ENCODE results near the gene FOXRED2. TPM values are rescaled to one million over a fixed set of nuclear protein-coding genes. Genes with fewer than 3 reads are reported as not detected.
A peak's percentile ranks its signal among the peaks of the same experiment; 100 is the strongest.

The FOXRED2 gene
- total RNA-seq, 1 experiment from 2014 or later: 37.7 TPM

- CTCF ChIA-PET: no interaction called here
- Histone ChIP-seq H3K36me3 (ENCODE audit: control insufficient read depth, insufficient read depth, low read length) (peaks cover 2% of the 10 kb centered on the region), H3K27me3 (ENCODE audit: control insufficient read depth, insufficient read depth, low read length) (no peaks in the 10 kb centered on the region), H3K27ac (ENCODE audit: low read length) (peak within 1 kb of the TSS; percentile 88), H3K9me3 (ENCODE audit: control insufficient read depth, insufficient read depth, low read depth, low read length) (no peaks in the 10 kb centered on the region), H3K4me3 (ENCODE audit: low read depth in 2 of 2, low read length in 2 of 2) (peak within 1 kb of the TSS; percentile 72 to 93), H3K4me1 (ENCODE audit: control insufficient read depth, insufficient read depth, low read length) (peaks cover 7% of the 10 kb centered on the region)
- no peak for DNase-seq (ENCODE audit: low read depth, low spot score)
- ATAC-seq: peak; percentile 94
- no peak for TF ChIP-seq CTCF (IDR thresholded peaks at IDR 0.05)
- peak; percentile 90 for TF ChIP-seq POLR2AphosphoS5 (IDR thresholded peaks at IDR 0.05; ENCODE audit: low read depth, low read length)
- TF ChIP-seq, protein P1, sequence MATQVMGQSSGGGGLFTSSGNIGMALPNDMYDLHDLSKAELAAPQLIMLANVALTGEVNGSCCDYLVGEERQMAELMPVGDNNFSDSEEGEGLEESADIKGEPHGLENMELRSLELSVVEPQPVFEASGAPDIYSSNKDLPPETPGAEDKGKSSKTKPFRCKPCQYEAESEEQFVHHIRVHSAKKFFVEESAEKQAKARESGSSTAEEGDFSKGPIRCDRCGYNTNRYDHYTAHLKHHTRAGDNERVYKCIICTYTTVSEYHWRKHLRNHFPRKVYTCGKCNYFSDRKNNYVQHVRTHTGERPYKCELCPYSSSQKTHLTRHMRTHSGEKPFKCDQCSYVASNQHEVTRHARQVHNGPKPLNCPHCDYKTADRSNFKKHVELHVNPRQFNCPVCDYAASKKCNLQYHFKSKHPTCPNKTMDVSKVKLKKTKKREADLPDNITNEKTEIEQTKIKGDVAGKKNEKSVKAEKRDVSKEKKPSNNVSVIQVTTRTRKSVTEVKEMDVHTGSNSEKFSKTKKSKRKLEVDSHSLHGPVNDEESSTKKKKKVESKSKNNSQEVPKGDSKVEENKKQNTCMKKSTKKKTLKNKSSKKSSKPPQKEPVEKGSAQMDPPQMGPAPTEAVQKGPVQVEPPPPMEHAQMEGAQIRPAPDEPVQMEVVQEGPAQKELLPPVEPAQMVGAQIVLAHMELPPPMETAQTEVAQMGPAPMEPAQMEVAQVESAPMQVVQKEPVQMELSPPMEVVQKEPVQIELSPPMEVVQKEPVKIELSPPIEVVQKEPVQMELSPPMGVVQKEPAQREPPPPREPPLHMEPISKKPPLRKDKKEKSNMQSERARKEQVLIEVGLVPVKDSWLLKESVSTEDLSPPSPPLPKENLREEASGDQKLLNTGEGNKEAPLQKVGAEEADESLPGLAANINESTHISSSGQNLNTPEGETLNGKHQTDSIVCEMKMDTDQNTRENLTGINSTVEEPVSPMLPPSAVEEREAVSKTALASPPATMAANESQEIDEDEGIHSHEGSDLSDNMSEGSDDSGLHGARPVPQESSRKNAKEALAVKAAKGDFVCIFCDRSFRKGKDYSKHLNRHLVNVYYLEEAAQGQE (IDR thresholded peaks at IDR 0.05; ENCODE audit: insufficient read depth in 1 of 2, low read depth in 2 of 2, low read length in 1 of 2): no peak
- peak; percentile 76; the same call in 1 of the 2 replicates for TF ChIP-seq SIN3A (IDR thresholded peaks at IDR 0.05; ENCODE audit: borderline replicate concordance, insufficient read depth, low read depth, low read length)
- no peak for TF ChIP-seq TCF7L2 (IDR thresholded peaks at IDR 0.05; ENCODE audit: low read depth, low read length)
- intact Hi-C loops (cut with micrococcal nuclease; ENCODE audit: unreplicated experiment): no loop called here
- no TSS peak for BruUV-seq (replicated peaks)
- POLR2A ChIA-PET: interaction anchor here (0.6 to 0.7 kb wide), 3 partner anchors 25 to 131 kb away, joined by 3 to 14 read pairs (median 4); partner anchors contain the start of gene FOXRED2
- in situ Hi-C loops (cut with HindIII; ENCODE audit: low pct_unique_long_range_greater_than_20kb, low sequenced_read_pairs): no loop called here
These were observed 25.3 kb downstream of the FOXRED2 start, which contains the start of gene TXN2 for GRCh38 chr22:36481393-36482168. Gene TXN2, minus strand, starts transcription at chr22:36481640. Its CDS starts 803 bp downstream, at chr22:36480837.

DNA sequence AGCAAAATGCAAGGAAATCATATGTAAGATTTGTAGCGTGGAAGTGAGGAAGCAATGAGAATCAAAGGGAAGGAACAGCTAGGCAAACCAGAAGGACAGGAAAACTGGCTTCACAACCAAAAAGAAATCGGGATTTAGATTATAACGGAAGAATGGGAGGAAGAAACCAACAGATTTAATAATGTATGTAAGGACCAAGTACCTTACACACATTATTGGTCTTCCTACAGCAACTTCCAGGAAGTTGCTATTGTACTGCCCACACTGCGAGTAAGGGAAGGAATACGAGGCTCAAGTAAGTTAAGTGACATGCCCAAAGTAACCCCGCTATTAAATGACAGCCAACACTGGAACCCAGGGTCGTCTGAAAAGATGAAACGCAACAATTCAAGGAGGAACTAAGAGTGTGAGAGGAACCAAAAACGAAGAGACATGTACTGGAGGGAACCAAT, 25.9 kb downstream of the FOXRED2 start:
- Histone ChIP-seq H3K4me1 (ENCODE audit: control insufficient read depth, insufficient read depth, low read length) (peaks cover 7% of the 10 kb centered on the region), H3K36me3 (ENCODE audit: control insufficient read depth, insufficient read depth, low read length) (peaks cover 2% of the 10 kb centered on the region), H3K4me3 (ENCODE audit: low read depth in 2 of 2, low read length in 2 of 2) (peak overlapping the region; percentile 72 to 93), H3K27me3 (ENCODE audit: control insufficient read depth, insufficient read depth, low read length) (no peaks in the 10 kb centered on the region), H3K27ac (ENCODE audit: low read length) (peak overlapping the region; percentile 88), H3K9me3 (ENCODE audit: control insufficient read depth, insufficient read depth, low read depth, low read length) (no peaks in the 10 kb centered on the region)
- CTCF ChIA-PET: no interaction called here
- POLR2A ChIA-PET: no interaction called here
- in situ Hi-C loops (cut with HindIII; ENCODE audit: low pct_unique_long_range_greater_than_20kb, low sequenced_read_pairs): no loop called here
- TF ChIP-seq, protein P1 (IDR thresholded peaks at IDR 0.05; ENCODE audit: insufficient read depth in 1 of 2, low read depth in 2 of 2, low read length in 1 of 2): no peak
- no peak for TF ChIP-seq TCF7L2 (IDR thresholded peaks at IDR 0.05; ENCODE audit: low read depth, low read length)
- TF ChIP-seq CTCF (IDR thresholded peaks at IDR 0.05): no peak
- no peak for TF ChIP-seq SIN3A (IDR thresholded peaks at IDR 0.05; ENCODE audit: borderline replicate concordance, insufficient read depth, low read depth, low read length)
- no peak for TF ChIP-seq POLR2AphosphoS5 (IDR thresholded peaks at IDR 0.05; ENCODE audit: low read depth, low read length)
- BruUV-seq (replicated peaks): TSS peak; percentile 87
- DNase-seq (ENCODE audit: low read depth, low spot score) (no peak), ATAC-seq (no peak; the same call in 1 of the 2 replicates)
- intact Hi-C loops (cut with micrococcal nuclease; ENCODE audit: unreplicated experiment): no loop called here

Measured in Panc1 (cell line).